Trophoblast cell (in vitro differentiated cells and primary cell): ENCODE data around the gene KEL.
A peak's percentile ranks its signal among the peaks of the same experiment; 100 is the strongest.

Source experiments
- DNase-seq, 2 donors: peaks; one replicate each; pipeline ENCODE4 v3.0.0-alpha.2; 2016
- H2AFZ ChIP-seq: 2 replicates; pipeline ENCODE4 v1.6.1; 2013; ENCODE audit warnings: low read length, moderate library complexity, mild to moderate bottlenecking; ENCODE audit not compliant: insufficient read depth, poor library complexity
- H2AK5ac ChIP-seq: 2 replicates; pipeline ENCODE4 v1.6.1; 2013; ENCODE audit warnings: mild to moderate bottlenecking, low read length
- H2BK120ac ChIP-seq: 2 replicates; pipeline ENCODE4 v1.6.1; 2013; ENCODE audit warnings: low read length, mild to moderate bottlenecking, moderate library complexity; ENCODE audit not compliant: insufficient read depth, poor library complexity
- H2BK12ac ChIP-seq: 2 replicates; pipeline ENCODE4 v1.6.1; 2013; ENCODE audit warnings: mild to moderate bottlenecking, low read length, moderate library complexity
- H2BK5ac ChIP-seq: 2 replicates; pipeline ENCODE4 v1.6.1; 2013; ENCODE audit warnings: low read length, low read depth, moderate library complexity, mild to moderate bottlenecking; ENCODE audit not compliant: poor library complexity
- H3K14ac ChIP-seq: 2 replicates; pipeline ENCODE4 v1.6.1; 2013; ENCODE audit warnings: mild to moderate bottlenecking, low read length
- H3K18ac ChIP-seq: 2 replicates; pipeline ENCODE4 v1.6.1; 2013; ENCODE audit warnings: mild to moderate bottlenecking, low read length
- H3K23ac ChIP-seq: 2 replicates; pipeline ENCODE4 v1.6.1; 2013; ENCODE audit warnings: low read length
- H3K27ac ChIP-seq: 2 replicates; pipeline ENCODE4 v1.5.1; 2013; ENCODE audit warnings: low read depth, mild to moderate bottlenecking, inconsistent platforms, low read length, moderate library complexity
- H3K27me3 ChIP-seq: 2 replicates; pipeline ENCODE4 v1.6.1; 2013; ENCODE audit warnings: inconsistent platforms, mild to moderate bottlenecking, low read length, moderate library complexity; ENCODE audit not compliant: insufficient read depth
- H3K36me3 ChIP-seq, 2 experiments: 1 replicate in 1 of 2; 2 replicates in 1 of 2; pipeline ENCODE4 v1.6.1; 2013; ENCODE audit warnings: low read length in 2 of 2, mild to moderate bottlenecking in 2 of 2, moderate library complexity in 1 of 2; ENCODE audit not compliant: insufficient read depth in 2 of 2, control insufficient read depth in 1 of 2
- H3K4ac ChIP-seq: 2 replicates; pipeline ENCODE4 v1.6.1; 2013; ENCODE audit warnings: low read depth, mild to moderate bottlenecking, low read length, moderate library complexity
- H3K4me1 ChIP-seq, 2 experiments: 1 replicate in 1 of 2; 2 replicates in 1 of 2; pipeline ENCODE4 v1.6.1; 2013; ENCODE audit warnings: low read length in 2 of 2, mild to moderate bottlenecking in 2 of 2, moderate library complexity in 1 of 2; ENCODE audit not compliant: insufficient read depth in 2 of 2, control insufficient read depth in 1 of 2
- H3K4me2 ChIP-seq: 2 replicates; pipeline ENCODE4 v1.6.1; 2013; ENCODE audit warnings: inconsistent platforms, mild to moderate bottlenecking, low read length, moderate library complexity
- H3K4me3 ChIP-seq: 2 replicates; pipeline ENCODE4 v1.5.1; 2013; ENCODE audit warnings: mild to moderate bottlenecking, low read depth, low read length, inconsistent platforms
- H3K79me1 ChIP-seq: one replicate; pipeline ENCODE4 v1.6.1; 2013; ENCODE audit warnings: low read length
- H3K79me2 ChIP-seq: 2 replicates; pipeline ENCODE4 v1.6.1; 2013; ENCODE audit warnings: low read length, mild to moderate bottlenecking; ENCODE audit not compliant: control insufficient read depth, insufficient read depth, poor library complexity
- H3K9ac ChIP-seq: 2 replicates; pipeline ENCODE4 v1.6.1; 2013; ENCODE audit warnings: mild to moderate bottlenecking, low read length
- H3K9me3 ChIP-seq: 2 replicates; pipeline ENCODE4 v1.6.1; 2013; ENCODE audit warnings: low read depth, mild to moderate bottlenecking, control low read depth, inconsistent platforms, low read length; ENCODE audit not compliant: insufficient read depth
- H4K12ac ChIP-seq: 2 replicates; pipeline ENCODE4 v1.6.1; 2013; ENCODE audit warnings: low read depth, mild to moderate bottlenecking, low read length, moderate library complexity
- H4K8ac ChIP-seq: 2 replicates; pipeline ENCODE4 v1.6.1; 2013; ENCODE audit warnings: low read depth, mild to moderate bottlenecking, low read length, moderate library complexity
- H4K91ac ChIP-seq: one replicate; pipeline ENCODE4 v1.6.1; 2013; ENCODE audit warnings: low read depth, mild to moderate bottlenecking, low read length, moderate library complexity
- WGBS: extraction: QIAGEN DNeasy Blood & Tissue Kit; methylation state at CpG from one replicate; pipeline ENCODE4 v1.1.7; 2013; ENCODE audit warnings: missing lambda C conversion rate; ENCODE audit not compliant: insufficient read length, insufficient coverage; ENCODE audit errors: extremely low coverage; 5-methylcytosine and 5-hydroxymethylcytosine counted together

The KEL gene

DNA sequence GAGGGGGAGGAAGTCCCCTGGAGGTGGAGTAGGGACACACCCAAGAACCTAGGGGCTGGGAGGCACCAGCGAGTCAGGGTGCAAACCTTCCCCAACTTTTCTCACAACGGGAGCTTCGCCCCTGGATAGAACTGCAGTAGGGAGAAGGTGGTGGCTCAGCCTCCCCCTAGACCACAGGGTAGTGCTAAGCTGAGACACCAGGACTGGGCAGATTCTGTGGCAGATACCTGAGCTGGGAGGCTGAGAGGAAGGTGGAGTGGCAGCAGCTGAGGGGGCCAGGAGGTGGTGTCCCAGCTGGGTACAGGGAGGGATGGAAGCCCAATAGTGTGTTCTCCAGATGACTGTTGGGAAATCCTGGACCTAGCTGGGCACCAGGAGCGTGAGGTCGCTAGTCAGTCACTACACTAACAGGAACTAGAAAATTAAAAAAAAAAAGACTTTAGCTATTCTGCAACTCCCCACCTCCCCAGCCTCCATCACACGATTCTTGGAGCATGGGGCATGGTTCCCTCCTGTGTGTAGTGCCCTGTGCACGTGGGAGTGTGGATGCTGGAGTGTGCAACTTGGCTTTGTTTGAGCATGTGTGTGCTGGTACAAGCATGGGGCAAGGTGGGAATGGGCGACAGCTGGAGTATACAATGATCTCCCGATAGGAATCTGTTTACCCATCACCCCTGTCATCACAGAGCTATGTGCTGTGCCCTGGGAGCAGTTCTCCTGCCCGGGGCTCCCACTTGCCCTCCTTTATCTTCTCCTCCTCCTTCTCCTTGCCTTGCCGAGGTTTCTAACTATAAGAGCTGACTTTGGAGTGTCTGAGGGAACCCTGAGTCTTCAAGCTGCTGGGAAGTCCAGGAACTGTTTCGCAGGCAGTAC, 67.8 kb downstream of the KEL start:
- no CpG with 5 or more reads among the region's 12 CpGs for WGBS
- Histone ChIP-seq H3K9ac (no peak overlapping the region), H3K36me3 (no peaks in the 10 kb centered on the region), H3K4ac (no peak overlapping the region), H4K91ac (no peak overlapping the region), H2BK12ac (no peak overlapping the region), H2BK5ac (no peak overlapping the region), H3K14ac (no peak overlapping the region), H3K9me3 (peaks cover 7% of the 10 kb centered on the region), H2BK120ac (no peak overlapping the region), H3K4me3 (no peak overlapping the region), H3K4me2 (no peak overlapping the region), H4K12ac (no peak overlapping the region), H3K79me2 (no peaks in the 10 kb centered on the region), H2AFZ (no peak overlapping the region), H3K4me1 (peaks cover 7 to 12% of the 10 kb centered on the region in 2 experiments), H2AK5ac (no peak overlapping the region), H3K18ac (no peak overlapping the region), H3K27ac (no peak overlapping the region), H3K79me1 (peaks cover 5% of the 10 kb centered on the region), H3K23ac (no peak overlapping the region), H3K27me3 (no peaks in the 10 kb centered on the region), H4K8ac (no peak overlapping the region)
- DNase-seq = no peak

- Histone ChIP-seq H4K91ac (no peak overlapping the region), H3K14ac (no peak overlapping the region), H3K9me3 (peaks cover 7% of the 10 kb centered on the region), H3K4ac (no peak overlapping the region), H4K12ac (no peak overlapping the region), H3K4me2 (no peak overlapping the region), H2BK120ac (no peak overlapping the region), H3K4me1 (peaks cover 2 to 9% of the 10 kb centered on the region in 2 experiments), H2BK5ac (no peak overlapping the region), H3K23ac (no peak overlapping the region), H3K27me3 (no peaks in the 10 kb centered on the region), H3K4me3 (no peak overlapping the region), H4K8ac (no peak overlapping the region), H3K79me2 (no peaks in the 10 kb centered on the region), H2AK5ac (no peak overlapping the region), H3K36me3 (no peaks in the 10 kb centered on the region), H3K27ac (no peak overlapping the region), H2BK12ac (peak overlapping the region; percentile 21), H3K9ac (no peak overlapping the region), H3K79me1 (no peaks in the 10 kb centered on the region), H2AFZ (no peak overlapping the region), H3K18ac (no peak overlapping the region)
- no CpG with 5 or more reads among the region's 5 CpGs for WGBS
- no peak for DNase-seq
These were observed 69.2 kb downstream of the KEL start for GRCh38 chr7:142892951-142893350.

GRCh38 chr7:142891490-142892082, 70.6 kb downstream of the KEL start:
- Histone ChIP-seq H3K79me2 (no peaks in the 10 kb centered on the region), H3K36me3 (no peaks in the 10 kb centered on the region), H3K23ac (no peak overlapping the region), H2BK5ac (no peak overlapping the region), H3K9ac (no peak overlapping the region), H3K14ac (no peak overlapping the region), H2BK120ac (no peak overlapping the region), H3K4ac (no peak overlapping the region), H3K9me3 (peaks cover 9% of the 10 kb centered on the region), H2AFZ (no peak overlapping the region), H2BK12ac (no peak overlapping the region), H2AK5ac (no peak overlapping the region), H3K79me1 (no peaks in the 10 kb centered on the region), H3K27me3 (no peaks in the 10 kb centered on the region), H4K8ac (no peak overlapping the region), H4K12ac (no peak overlapping the region), H3K4me2 (no peak overlapping the region), H3K4me1 (peaks cover 2 to 9% of the 10 kb centered on the region in 2 experiments), H3K27ac (no peak overlapping the region), H4K91ac (no peak overlapping the region), H3K18ac (no peak overlapping the region), H3K4me3 (no peak overlapping the region)
- no peak for DNase-seq
- WGBS = no CpG with 5 or more reads among the region's 10 CpGs
